Coronary artery (tissue), 2 donors: Measurements from ENCODE around the gene C6orf132.

ENCODE experiments used
- DNase-seq: peaks from one replicate; pipeline ENCODE4 v3.0.0-alpha.2; 2017; ENCODE audit warnings: low spot score
- H3K27ac ChIP-seq, 2 donors: fragments of 200-600 bp; sonication (generic); one replicate each; pipeline ENCODE4 v1.5.1; 2016 to 2019
- H3K4me3 ChIP-seq: fragments of 200-600 bp; sonication (generic); 2 replicates; pipeline ENCODE4 v1.5.1; 2016; ENCODE audit warnings: mild to moderate bottlenecking, moderate library complexity
- CTCF ChIP-seq: fragments of 200-600 bp; sonication (generic); IDR thresholded peaks from one replicate; pipeline ENCODE4 v1.5.1; 2019; ENCODE audit warnings: antibody characterized with exemption

The C6orf132 gene

GRCh38 chr6:42073287-42073686 is 69.1 kb downstream of the C6orf132 start:
- no peak for TF ChIP-seq CTCF
- DNase-seq = no peak
- H3K27ac ChIP-seq = no peak overlapping the region
- no peak overlapping the region for H3K4me3 ChIP-seq

- no peak for TF ChIP-seq CTCF
- no peak overlapping the region for H3K4me3 ChIP-seq
- DNase-seq = no peak
- H3K27ac ChIP-seq = no peak overlapping the region
Measured at GRCh38 chr6:42071881-42072583, 70.4 kb downstream of the C6orf132 start.

- TF ChIP-seq CTCF = no peak
- Histone ChIP-seq H3K4me3 (no peak overlapping the region), H3K27ac (no peak overlapping the region)
- no peak for DNase-seq
Measured at GRCh38 chr6:42068872-42069522, 73.4 kb downstream of the C6orf132 start.

GRCh38 chr6:42068173-42068572 is 74.2 kb downstream of the C6orf132 start:
- TF ChIP-seq CTCF = no peak
- no peak overlapping the region for H3K27ac ChIP-seq
- no peak overlapping the region for H3K4me3 ChIP-seq
- DNase-seq = no peak

GRCh38 chr6:42066156-42066675 is 76.2 kb downstream of the C6orf132 start:
- Histone ChIP-seq H3K27ac (no peak overlapping the region), H3K4me3 (no peak overlapping the region)
- no peak for TF ChIP-seq CTCF
- DNase-seq = no peak

GRCh38 chr6:42059743-42060142 is 82.7 kb downstream of the C6orf132 start:
- TF ChIP-seq CTCF = no peak
- no peak overlapping the region for H3K27ac ChIP-seq
- DNase-seq = no peak
- no peak overlapping the region for H3K4me3 ChIP-seq

GRCh38 chr6:42053601-42054000 is 88.8 kb downstream of the C6orf132 start:
- TF ChIP-seq CTCF = no peak
- no peak overlapping the region for H3K27ac ChIP-seq
- DNase-seq = no peak
- no peak overlapping the region for H3K4me3 ChIP-seq
